ENCODE measurements around the gene GINS2.
A peak's percentile ranks its signal among the peaks of the same experiment; 100 is the strongest.

Gene GINS2

GRCh38 chr16:85690469-85691064 is 1.8 kb upstream of the GINS2 start:
- no peak for TF ChIP-seq ZNF274 (IDR thresholded peaks at IDR 0.05; ENCODE audit: low read depth, low read length)
- no peak overlapping the region for H3K4me3 ChIP-seq (ENCODE audit: low read length)

- TF ChIP-seq ZNF274 (IDR thresholded peaks at IDR 0.05; ENCODE audit: low read depth, low read length): no peak
- H3K4me3 ChIP-seq (ENCODE audit: low read length): no peak overlapping the region
These were observed 1.2 kb upstream of the GINS2 start for GRCh38 chr16:85689950-85690320.

- H3K4me3 ChIP-seq (ENCODE audit: low read length): peak overlapping the region; percentile 56; the same call in 1 of the 2 replicates
- TF ChIP-seq ZNF274 (IDR thresholded peaks at IDR 0.05; ENCODE audit: low read depth, low read length): no peak
These were observed 663 bp upstream of the GINS2 start for GRCh38 chr16:85689285-85689949.

GRCh38 chr16:85687651-85688471 is 893 bp downstream of the GINS2 start:
- H3K4me3 ChIP-seq (ENCODE audit: low read length): peak overlapping the region; percentile 72
- TF ChIP-seq ZNF274 (IDR thresholded peaks at IDR 0.05; ENCODE audit: low read depth, low read length): no peak

- TF ChIP-seq ZNF274 (IDR thresholded peaks at IDR 0.05; ENCODE audit: low read depth, low read length): no peak
- peak overlapping the region; percentile 72; the same call in 1 of the 2 replicates for H3K4me3 ChIP-seq (ENCODE audit: low read length)
These were observed 1.7 kb downstream of the GINS2 start for GRCh38 chr16:85686912-85687591.

- H3K4me3 ChIP-seq (ENCODE audit: low read length): no peak overlapping the region
These were observed 3.5 kb downstream of the GINS2 start for GRCh38 chr16:85685251-85685650.

GRCh38 chr16:85683363-85683762 is 5.4 kb downstream of the GINS2 start:
- H3K4me3 ChIP-seq (ENCODE audit: low read length): no peak overlapping the region
- no peak for TF ChIP-seq ZNF274 (IDR thresholded peaks at IDR 0.05; ENCODE audit: low read depth, low read length)

More at GRCh38 chr16:85685251-85685650, 3.5 kb downstream of the GINS2 start:
- no peak for TF ChIP-seq ZNF274 (IDR thresholded peaks at IDR 0.05; ENCODE audit: low read depth, low read length)

- H3K4me3 ChIP-seq (ENCODE audit: low read length): no peak overlapping the region
These were observed 6.2 kb downstream of the GINS2 start for GRCh38 chr16:85682516-85682915.

GRCh38 chr16:85681255-85681654 is 7.5 kb downstream of the GINS2 start:
- H3K4me3 ChIP-seq (ENCODE audit: low read length): no peak overlapping the region
- TF ChIP-seq ZNF274 (IDR thresholded peaks at IDR 0.05; ENCODE audit: low read depth, low read length): no peak

More at GRCh38 chr16:85682516-85682915, 6.2 kb downstream of the GINS2 start:
- no peak for TF ChIP-seq ZNF274 (IDR thresholded peaks at IDR 0.05; ENCODE audit: low read depth, low read length)

GRCh38 chr16:85680352-85680944 is 8.3 kb downstream of the GINS2 start:
- TF ChIP-seq ZNF274 (IDR thresholded peaks at IDR 0.05; ENCODE audit: low read depth, low read length): no peak
- H3K4me3 ChIP-seq (ENCODE audit: low read length): no peak overlapping the region

GRCh38 chr16:85679870-85680269 is 8.9 kb downstream of the GINS2 start:
- no peak overlapping the region for H3K4me3 ChIP-seq (ENCODE audit: low read length)
- no peak for TF ChIP-seq ZNF274 (IDR thresholded peaks at IDR 0.05; ENCODE audit: low read depth, low read length)

- no peak for TF ChIP-seq ZNF274 (IDR thresholded peaks at IDR 0.05; ENCODE audit: low read depth, low read length)
- no peak overlapping the region for H3K4me3 ChIP-seq (ENCODE audit: low read length)
These were observed 9.9 kb downstream of the GINS2 start for GRCh38 chr16:85678821-85679220.

- no peak for TF ChIP-seq ZNF274 (IDR thresholded peaks at IDR 0.05; ENCODE audit: low read depth, low read length)
- no peak overlapping the region for H3K4me3 ChIP-seq (ENCODE audit: low read length)
These were observed 10.7 kb downstream of the GINS2 start for GRCh38 chr16:85678016-85678415.
